ENCODE measurements around the gene G6PC1. TPM values are rescaled to one million over a fixed set of nuclear protein-coding genes. Genes with fewer than 3 reads are reported as not detected.

Gene G6PC1
- total and polyA plus RNA-seq, 2 of the 13 experiments (the other 11 are each of a cell fraction or from before 2014, with no cell fraction given), result 1.7 to 37.9 TPM

DNA sequence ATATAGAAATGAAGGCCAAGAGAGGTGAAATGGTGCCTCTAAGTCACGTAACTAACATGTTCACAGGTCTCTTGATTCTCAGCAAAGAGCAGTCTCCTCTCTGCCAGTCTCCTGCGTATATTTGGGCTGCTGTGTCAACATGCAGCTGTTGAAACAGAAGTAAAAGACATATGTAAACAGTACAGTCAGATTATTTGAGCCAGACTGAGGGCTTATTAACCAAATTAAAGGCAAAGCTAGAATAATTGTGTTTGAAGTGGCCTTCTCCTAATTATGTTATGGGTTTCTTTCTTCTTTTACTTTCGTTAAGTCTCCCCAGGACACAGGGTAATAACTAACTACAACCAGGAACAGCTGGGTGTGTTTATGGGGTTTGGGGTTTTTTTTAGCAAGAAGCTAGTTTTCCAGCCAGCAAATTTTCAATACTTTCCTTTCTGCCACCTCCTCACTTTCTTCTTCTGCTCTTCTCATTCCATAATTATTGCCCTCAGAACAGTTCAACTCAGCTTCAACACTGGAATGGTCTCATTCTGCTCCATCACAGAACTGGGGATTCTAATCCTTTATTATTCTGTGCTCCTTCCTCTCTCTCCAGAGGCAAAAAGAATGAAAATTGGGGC lies 18.4 kb downstream of the G6PC1 start (continued):
- TF ChIP-seq, protein P1, sequence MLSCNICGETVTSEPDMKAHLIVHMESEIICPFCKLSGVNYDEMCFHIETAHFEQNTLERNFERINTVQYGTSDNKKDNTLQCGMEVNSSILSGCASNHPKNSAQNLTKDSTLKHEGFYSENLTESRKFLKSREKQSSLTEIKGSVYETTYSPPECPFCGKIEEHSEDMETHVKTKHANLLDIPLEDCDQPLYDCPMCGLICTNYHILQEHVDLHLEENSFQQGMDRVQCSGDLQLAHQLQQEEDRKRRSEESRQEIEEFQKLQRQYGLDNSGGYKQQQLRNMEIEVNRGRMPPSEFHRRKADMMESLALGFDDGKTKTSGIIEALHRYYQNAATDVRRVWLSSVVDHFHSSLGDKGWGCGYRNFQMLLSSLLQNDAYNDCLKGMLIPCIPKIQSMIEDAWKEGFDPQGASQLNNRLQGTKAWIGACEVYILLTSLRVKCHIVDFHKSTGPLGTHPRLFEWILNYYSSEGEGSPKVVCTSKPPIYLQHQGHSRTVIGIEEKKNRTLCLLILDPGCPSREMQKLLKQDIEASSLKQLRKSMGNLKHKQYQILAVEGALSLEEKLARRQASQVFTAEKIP (CRISPR knock-in tag; IDR thresholded peaks at IDR 0.05; ENCODE audit: borderline replicate concordance), result no peak
- TF ChIP-seq, protein P2, sequence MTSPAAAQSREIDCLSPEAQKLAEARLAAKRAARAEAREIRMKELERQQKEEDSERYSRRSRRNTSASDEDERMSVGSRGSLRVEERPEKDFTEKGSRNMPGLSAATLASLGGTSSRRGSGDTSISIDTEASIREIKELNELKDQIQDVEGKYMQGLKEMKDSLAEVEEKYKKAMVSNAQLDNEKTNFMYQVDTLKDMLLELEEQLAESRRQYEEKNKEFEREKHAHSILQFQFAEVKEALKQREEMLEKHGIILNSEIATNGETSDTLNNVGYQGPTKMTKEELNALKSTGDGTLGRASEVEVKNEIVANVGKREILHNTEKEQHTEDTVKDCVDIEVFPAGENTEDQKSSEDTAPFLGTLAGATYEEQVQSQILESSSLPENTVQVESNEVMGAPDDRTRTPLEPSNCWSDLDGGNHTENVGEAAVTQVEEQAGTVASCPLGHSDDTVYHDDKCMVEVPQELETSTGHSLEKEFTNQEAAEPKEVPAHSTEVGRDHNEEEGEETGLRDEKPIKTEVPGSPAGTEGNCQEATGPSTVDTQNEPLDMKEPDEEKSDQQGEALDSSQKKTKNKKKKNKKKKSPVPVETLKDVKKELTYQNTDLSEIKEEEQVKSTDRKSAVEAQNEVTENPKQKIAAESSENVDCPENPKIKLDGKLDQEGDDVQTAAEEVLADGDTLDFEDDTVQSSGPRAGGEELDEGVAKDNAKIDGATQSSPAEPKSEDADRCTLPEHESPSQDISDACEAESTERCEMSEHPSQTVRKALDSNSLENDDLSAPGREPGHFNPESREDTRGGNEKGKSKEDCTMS (CRISPR knock-in tag; conservative IDR thresholded peaks at IDR 0.05), result no peak
- TF ChIP-seq, protein P3, sequence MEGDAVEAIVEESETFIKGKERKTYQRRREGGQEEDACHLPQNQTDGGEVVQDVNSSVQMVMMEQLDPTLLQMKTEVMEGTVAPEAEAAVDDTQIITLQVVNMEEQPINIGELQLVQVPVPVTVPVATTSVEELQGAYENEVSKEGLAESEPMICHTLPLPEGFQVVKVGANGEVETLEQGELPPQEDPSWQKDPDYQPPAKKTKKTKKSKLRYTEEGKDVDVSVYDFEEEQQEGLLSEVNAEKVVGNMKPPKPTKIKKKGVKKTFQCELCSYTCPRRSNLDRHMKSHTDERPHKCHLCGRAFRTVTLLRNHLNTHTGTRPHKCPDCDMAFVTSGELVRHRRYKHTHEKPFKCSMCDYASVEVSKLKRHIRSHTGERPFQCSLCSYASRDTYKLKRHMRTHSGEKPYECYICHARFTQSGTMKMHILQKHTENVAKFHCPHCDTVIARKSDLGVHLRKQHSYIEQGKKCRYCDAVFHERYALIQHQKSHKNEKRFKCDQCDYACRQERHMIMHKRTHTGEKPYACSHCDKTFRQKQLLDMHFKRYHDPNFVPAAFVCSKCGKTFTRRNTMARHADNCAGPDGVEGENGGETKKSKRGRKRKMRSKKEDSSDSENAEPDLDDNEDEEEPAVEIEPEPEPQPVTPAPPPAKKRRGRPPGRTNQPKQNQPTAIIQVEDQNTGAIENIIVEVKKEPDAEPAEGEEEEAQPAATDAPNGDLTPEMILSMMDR (CRISPR knock-in tag; IDR thresholded peaks at IDR 0.05), result no peak
- TF ChIP-seq, protein P4, sequence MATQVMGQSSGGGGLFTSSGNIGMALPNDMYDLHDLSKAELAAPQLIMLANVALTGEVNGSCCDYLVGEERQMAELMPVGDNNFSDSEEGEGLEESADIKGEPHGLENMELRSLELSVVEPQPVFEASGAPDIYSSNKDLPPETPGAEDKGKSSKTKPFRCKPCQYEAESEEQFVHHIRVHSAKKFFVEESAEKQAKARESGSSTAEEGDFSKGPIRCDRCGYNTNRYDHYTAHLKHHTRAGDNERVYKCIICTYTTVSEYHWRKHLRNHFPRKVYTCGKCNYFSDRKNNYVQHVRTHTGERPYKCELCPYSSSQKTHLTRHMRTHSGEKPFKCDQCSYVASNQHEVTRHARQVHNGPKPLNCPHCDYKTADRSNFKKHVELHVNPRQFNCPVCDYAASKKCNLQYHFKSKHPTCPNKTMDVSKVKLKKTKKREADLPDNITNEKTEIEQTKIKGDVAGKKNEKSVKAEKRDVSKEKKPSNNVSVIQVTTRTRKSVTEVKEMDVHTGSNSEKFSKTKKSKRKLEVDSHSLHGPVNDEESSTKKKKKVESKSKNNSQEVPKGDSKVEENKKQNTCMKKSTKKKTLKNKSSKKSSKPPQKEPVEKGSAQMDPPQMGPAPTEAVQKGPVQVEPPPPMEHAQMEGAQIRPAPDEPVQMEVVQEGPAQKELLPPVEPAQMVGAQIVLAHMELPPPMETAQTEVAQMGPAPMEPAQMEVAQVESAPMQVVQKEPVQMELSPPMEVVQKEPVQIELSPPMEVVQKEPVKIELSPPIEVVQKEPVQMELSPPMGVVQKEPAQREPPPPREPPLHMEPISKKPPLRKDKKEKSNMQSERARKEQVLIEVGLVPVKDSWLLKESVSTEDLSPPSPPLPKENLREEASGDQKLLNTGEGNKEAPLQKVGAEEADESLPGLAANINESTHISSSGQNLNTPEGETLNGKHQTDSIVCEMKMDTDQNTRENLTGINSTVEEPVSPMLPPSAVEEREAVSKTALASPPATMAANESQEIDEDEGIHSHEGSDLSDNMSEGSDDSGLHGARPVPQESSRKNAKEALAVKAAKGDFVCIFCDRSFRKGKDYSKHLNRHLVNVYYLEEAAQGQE (IDR thresholded peaks at IDR 0.05; ENCODE audit: borderline replicate concordance in 1 of 2, low read depth in 1 of 2, low read length in 2 of 2), result no peak
- TF ChIP-seq SETDB1 (CRISPR knock-in tag; IDR thresholded peaks at IDR 0.05; ENCODE audit: borderline replicate concordance) (no peak), CHD2 (IDR thresholded peaks at IDR 0.05; ENCODE audit: low read depth, low read length) (no peak), SMC3 (IDR thresholded peaks at IDR 0.05; ENCODE audit: low read length) (no peak), ZNF577 (CRISPR knock-in tag; IDR thresholded peaks at IDR 0.05; ENCODE audit: borderline replicate concordance, low read depth) (no peak), ELF3 (CRISPR knock-in tag; IDR thresholded peaks at IDR 0.05) (peak; percentile 42; the same call in 1 of the 2 replicates), GATAD2A (CRISPR knock-in tag; IDR thresholded peaks at IDR 0.05) (peak; percentile 89), KLF16 (CRISPR knock-in tag; IDR thresholded peaks at IDR 0.05) (peak in 1 of 2 experiments; percentile 61; a peak in 1 of 4 replicates), RBFOX2 (IDR thresholded peaks at IDR 0.05; ENCODE audit: low read depth, low read length) (no peak), BCL6 (CRISPR knock-in tag; IDR thresholded peaks at IDR 0.05) (peak; percentile 68)
- TF ChIP-seq, protein P5, sequence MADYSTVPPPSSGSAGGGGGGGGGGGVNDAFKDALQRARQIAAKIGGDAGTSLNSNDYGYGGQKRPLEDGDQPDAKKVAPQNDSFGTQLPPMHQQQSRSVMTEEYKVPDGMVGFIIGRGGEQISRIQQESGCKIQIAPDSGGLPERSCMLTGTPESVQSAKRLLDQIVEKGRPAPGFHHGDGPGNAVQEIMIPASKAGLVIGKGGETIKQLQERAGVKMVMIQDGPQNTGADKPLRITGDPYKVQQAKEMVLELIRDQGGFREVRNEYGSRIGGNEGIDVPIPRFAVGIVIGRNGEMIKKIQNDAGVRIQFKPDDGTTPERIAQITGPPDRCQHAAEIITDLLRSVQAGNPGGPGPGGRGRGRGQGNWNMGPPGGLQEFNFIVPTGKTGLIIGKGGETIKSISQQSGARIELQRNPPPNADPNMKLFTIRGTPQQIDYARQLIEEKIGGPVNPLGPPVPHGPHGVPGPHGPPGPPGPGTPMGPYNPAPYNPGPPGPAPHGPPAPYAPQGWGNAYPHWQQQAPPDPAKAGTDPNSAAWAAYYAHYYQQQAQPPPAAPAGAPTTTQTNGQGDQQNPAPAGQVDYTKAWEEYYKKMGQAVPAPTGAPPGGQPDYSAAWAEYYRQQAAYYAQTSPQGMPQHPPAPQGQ (CRISPR knock-in tag; IDR thresholded peaks at IDR 0.05; ENCODE audit: borderline replicate concordance), result no peak

Measured in HepG2 (cell line).